Activated T-cell treated with anti-CD3 and anti-CD28 coated beads, Interleukin-2, amount 50 U/mL, for 24 hours (primary cell): Measurements from ENCODE around the gene ARPIN.

Source experiments
- DNase-seq: peaks from one replicate; pipeline ENCODE4 v3.0.0-alpha.2; 2020
- H3K27ac Mint-ChIP-seq: 2 replicates; pipeline ENCODE4 v1.8.0; 2020; ENCODE audit warnings: mild to moderate bottlenecking, mixed read lengths
- H3K27me3 Mint-ChIP-seq: 2 replicates; pipeline ENCODE4 v1.8.0; 2020; ENCODE audit warnings: mixed read lengths
- H3K36me3 Mint-ChIP-seq: 2 replicates; pipeline ENCODE4 v1.8.0; 2020; ENCODE audit warnings: low read depth, mixed read lengths
- H3K4me1 Mint-ChIP-seq: 2 replicates; pipeline ENCODE4 v1.8.0; 2020; ENCODE audit warnings: low read depth, mixed read lengths
- H3K4me3 Mint-ChIP-seq: 2 replicates; pipeline ENCODE4 v1.8.0; 2020; ENCODE audit warnings: mild to moderate bottlenecking, moderate library complexity, mixed read lengths
- H3K9me3 Mint-ChIP-seq: 2 replicates; pipeline ENCODE4 v1.8.0; 2020; ENCODE audit warnings: mixed read lengths

ARPIN gene

DNA sequence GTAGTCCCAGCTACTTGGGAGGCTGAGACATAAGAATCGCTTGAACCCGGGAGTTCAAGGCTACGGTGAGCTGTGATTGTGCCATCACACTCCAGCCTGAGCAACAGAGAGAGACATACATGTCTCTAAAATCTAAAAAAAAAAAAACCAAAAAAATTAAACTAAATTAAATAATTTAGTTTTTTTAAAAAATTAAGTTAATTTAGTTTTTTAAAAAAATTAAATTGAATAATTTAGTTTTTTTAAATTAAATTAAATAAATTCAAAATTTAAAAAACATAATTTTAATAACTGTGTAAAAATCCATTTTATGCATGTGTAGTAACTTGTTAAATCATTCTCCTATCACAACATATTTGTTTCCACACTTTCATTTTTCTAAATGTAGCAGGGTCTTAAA lies 20.1 kb upstream of the ARPIN start:
- Mint-ChIP-seq H3K27ac (no peak overlapping the region), H3K4me1 (peaks cover 22% of the 10 kb centered on the region), H3K9me3 (no peaks in the 10 kb centered on the region), H3K27me3 (peaks cover under 1% of the 10 kb centered on the region), H3K4me3 (no peak overlapping the region), H3K36me3 (no peaks in the 10 kb centered on the region)
- no peak for DNase-seq

- Mint-ChIP-seq H3K4me1 (no peaks in the 10 kb centered on the region), H3K36me3 (no peaks in the 10 kb centered on the region), H3K9me3 (no peaks in the 10 kb centered on the region), H3K4me3 (no peak overlapping the region), H3K27ac (no peak overlapping the region), H3K27me3 (no peaks in the 10 kb centered on the region)
- no peak for DNase-seq
Measured at GRCh38 chr15:89928421-89928820, 15.7 kb upstream of the ARPIN start.

GRCh38 chr15:89926158-89926557 lies 13.4 kb upstream of the ARPIN start:
- Mint-ChIP-seq H3K9me3 (no peaks in the 10 kb centered on the region), H3K36me3 (no peaks in the 10 kb centered on the region), H3K4me1 (no peaks in the 10 kb centered on the region), H3K4me3 (no peak overlapping the region), H3K27me3 (no peaks in the 10 kb centered on the region), H3K27ac (no peak overlapping the region)
- no peak for DNase-seq

DNA sequence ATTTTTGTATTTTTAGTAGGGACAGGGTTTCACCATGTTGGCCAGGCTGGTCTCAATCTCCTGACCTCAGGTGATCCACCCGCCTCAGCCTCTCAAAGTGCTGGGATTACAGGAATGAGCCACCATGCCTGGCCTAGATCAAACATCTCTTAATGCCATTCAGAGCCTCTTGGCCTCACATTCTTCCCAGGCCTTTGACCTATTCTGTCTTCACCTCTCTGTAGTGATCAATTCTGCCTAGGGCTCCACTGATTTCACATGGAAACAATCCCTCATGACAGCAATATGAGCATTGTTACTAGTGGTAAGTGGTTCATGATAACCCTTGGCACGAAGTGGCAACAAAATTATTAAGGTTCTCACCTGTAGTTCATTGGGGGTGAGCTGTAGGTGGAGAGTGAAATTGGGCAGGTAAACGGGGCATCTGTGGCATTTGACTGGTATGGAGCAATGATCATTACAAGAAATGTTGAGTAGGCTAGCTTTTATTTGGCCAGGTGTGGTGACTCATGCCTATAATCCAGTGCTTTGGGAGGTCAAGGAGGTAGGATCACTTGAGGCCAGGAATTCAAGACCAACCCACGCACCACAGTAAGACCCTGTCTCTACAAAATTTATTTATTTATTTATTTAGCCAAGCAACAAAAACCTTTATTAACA lies 4.8 kb upstream of the ARPIN start:
- H3K36me3 Mint-ChIP-seq: no peaks in the 10 kb centered on the region
- H3K9me3 Mint-ChIP-seq: no peaks in the 10 kb centered on the region
- no peak overlapping the region for H3K27ac Mint-ChIP-seq
- no peak overlapping the region for H3K4me3 Mint-ChIP-seq
- peaks cover 2% of the 10 kb centered on the region for H3K4me1 Mint-ChIP-seq
- peaks cover 14% of the 10 kb centered on the region for H3K27me3 Mint-ChIP-seq
- no peak for DNase-seq

DNA sequence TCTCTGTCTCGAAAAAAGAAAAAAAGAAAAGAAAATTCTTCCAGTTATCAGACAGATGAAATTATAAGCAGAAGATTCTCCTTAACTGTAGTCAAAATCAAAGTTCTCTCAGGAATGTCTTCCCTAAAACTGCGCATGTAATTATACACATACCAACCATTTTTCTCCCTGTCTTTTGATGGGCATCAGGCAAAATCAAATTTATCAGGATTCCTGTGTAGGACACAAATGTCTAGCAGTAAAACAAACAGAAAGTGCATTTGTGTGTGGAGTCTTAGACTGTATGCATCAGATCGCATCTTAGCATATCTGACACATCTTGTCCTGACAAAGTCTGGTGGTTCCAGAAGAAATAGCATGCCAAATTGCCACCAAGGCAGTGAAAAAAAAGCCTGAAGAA lies 3.9 kb upstream of the ARPIN start:
- no peak for DNase-seq
- Mint-ChIP-seq H3K4me3 (no peak overlapping the region), H3K36me3 (no peaks in the 10 kb centered on the region), H3K27ac (no peak overlapping the region), H3K4me1 (peaks cover 2% of the 10 kb centered on the region), H3K27me3 (peaks cover 21% of the 10 kb centered on the region), H3K9me3 (no peaks in the 10 kb centered on the region)

DNA sequence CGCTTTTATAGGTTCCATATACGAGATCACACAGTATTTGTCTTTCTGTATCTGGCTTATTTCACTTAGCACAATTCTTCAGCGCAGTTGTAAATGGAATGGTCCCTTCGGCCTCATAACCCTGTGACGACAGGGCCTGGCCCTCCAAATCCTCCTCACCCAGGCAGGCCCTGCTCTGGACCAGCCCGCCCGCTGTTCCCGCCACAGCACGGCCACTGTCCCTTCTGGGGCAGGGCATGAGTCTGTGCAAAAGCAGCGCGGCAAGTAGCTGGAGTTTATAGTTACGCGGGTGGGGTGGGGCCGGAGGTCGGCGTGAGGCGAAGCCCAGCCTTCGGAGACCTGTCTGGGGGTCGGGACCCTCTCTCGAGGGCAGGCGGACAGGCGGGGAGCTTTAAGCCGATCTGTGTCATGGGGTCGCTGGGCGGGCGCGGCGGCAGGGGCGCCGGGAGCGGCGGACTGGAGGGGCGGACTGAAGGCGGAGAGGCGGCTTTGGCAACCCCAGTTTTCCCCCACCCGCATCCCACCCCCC lies 543 bp downstream of the ARPIN start:
- H3K36me3 Mint-ChIP-seq: no peaks in the 10 kb centered on the region
- H3K27ac Mint-ChIP-seq: no peak overlapping the region
- DNase-seq: no peak
- H3K9me3 Mint-ChIP-seq: no peaks in the 10 kb centered on the region
- peaks cover 2% of the 10 kb centered on the region for H3K4me1 Mint-ChIP-seq
- peak overlapping the region; percentile 42 for H3K4me3 Mint-ChIP-seq
- H3K27me3 Mint-ChIP-seq: peaks cover 34% of the 10 kb centered on the region

DNA sequence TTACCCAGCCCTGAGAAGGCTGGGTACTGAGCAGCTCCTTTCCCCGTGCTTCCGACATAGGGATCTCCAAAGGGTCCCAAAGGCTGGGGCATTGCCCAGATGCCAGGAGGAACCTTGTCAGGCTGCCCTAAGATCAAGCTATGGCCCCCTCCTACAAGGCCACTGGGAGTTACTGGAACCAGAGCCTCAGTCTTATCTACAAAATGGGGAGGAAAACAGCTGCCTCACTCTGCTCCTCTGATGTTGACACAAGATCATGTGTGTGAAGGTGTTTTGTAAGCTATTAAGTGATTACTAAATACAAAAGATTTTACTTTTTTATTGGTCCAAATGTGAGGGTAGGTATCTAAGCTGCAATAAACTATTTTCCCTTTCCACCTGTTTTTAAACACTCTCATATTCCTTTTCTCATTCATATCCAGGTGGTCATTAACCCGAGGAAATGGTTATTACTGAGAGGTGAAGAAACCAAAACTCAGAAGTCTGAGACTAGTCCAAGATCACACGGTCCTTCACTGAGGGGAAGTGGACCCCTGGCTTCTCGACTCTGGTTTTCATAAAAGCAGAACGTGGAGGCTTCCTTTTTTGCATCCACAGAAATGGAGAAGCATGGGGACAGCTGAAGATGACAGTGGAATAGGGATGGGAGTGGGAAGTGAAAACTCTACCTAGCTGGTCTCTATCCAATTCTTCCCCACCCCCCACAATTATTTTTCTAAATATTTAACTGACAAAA lies 1.7 kb downstream of the ARPIN start:
- Mint-ChIP-seq H3K27me3 (peaks cover 34% of the 10 kb centered on the region), H3K4me1 (peaks cover 2% of the 10 kb centered on the region), H3K27ac (no peak overlapping the region), H3K36me3 (no peaks in the 10 kb centered on the region), H3K9me3 (no peaks in the 10 kb centered on the region), H3K4me3 (no peak overlapping the region)
- DNase-seq: no peak

- peaks cover 2% of the 10 kb centered on the region for H3K4me1 Mint-ChIP-seq
- no peak for DNase-seq
- no peak overlapping the region for H3K4me3 Mint-ChIP-seq
- peaks cover 31% of the 10 kb centered on the region for H3K27me3 Mint-ChIP-seq
- H3K9me3 Mint-ChIP-seq: no peaks in the 10 kb centered on the region
- no peaks in the 10 kb centered on the region for H3K36me3 Mint-ChIP-seq
- no peak overlapping the region for H3K27ac Mint-ChIP-seq
Measured at GRCh38 chr15:89909611-89910010, 3.1 kb downstream of the ARPIN start.

DNA sequence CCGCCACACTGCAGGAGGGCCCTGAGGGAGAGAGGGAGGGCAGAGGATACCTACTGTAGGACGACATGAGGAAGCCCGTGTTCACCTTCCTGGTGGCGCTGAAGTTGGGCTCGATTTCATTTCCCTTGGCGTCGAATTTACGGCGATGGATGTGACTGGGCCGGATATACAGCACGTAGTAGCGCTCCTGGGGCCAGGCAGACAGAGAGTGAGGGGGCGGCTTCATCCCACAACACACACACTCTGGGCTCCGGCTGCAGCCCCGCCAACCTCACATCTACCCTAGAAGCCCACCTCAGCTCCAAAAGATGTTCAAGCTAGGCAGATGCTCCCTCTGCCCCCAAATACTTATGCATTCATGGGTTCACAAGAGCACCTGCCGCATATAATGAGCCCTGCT lies 4.5 kb downstream of the ARPIN start:
- Mint-ChIP-seq H3K9me3 (no peaks in the 10 kb centered on the region), H3K4me3 (no peak overlapping the region), H3K4me1 (peaks cover 2% of the 10 kb centered on the region), H3K27me3 (peaks cover 24% of the 10 kb centered on the region), H3K36me3 (no peaks in the 10 kb centered on the region), H3K27ac (no peak overlapping the region)
- DNase-seq: no peak

- no peaks in the 10 kb centered on the region for H3K4me1 Mint-ChIP-seq
- H3K36me3 Mint-ChIP-seq: no peaks in the 10 kb centered on the region
- H3K9me3 Mint-ChIP-seq: no peaks in the 10 kb centered on the region
- DNase-seq: no peak
- H3K27me3 Mint-ChIP-seq: peaks cover 19% of the 10 kb centered on the region
- H3K27ac Mint-ChIP-seq: no peak overlapping the region
- no peak overlapping the region for H3K4me3 Mint-ChIP-seq
Measured at GRCh38 chr15:89907289-89907688, 5.5 kb downstream of the ARPIN start.

GRCh38 chr15:89905846-89906378 lies 6.8 kb downstream of the ARPIN start:
- DNase-seq: no peak
- Mint-ChIP-seq H3K27ac (no peak overlapping the region), H3K36me3 (no peaks in the 10 kb centered on the region), H3K4me1 (no peaks in the 10 kb centered on the region), H3K27me3 (peaks cover 5% of the 10 kb centered on the region), H3K9me3 (no peaks in the 10 kb centered on the region), H3K4me3 (no peak overlapping the region)

GRCh38 chr15:89904519-89904918 lies 8.2 kb downstream of the ARPIN start:
- H3K27me3 Mint-ChIP-seq: no peaks in the 10 kb centered on the region
- H3K4me1 Mint-ChIP-seq: no peaks in the 10 kb centered on the region
- H3K36me3 Mint-ChIP-seq: no peaks in the 10 kb centered on the region
- no peaks in the 10 kb centered on the region for H3K9me3 Mint-ChIP-seq
- no peak overlapping the region for H3K27ac Mint-ChIP-seq
- no peak overlapping the region for H3K4me3 Mint-ChIP-seq
- no peak for DNase-seq

DNA sequence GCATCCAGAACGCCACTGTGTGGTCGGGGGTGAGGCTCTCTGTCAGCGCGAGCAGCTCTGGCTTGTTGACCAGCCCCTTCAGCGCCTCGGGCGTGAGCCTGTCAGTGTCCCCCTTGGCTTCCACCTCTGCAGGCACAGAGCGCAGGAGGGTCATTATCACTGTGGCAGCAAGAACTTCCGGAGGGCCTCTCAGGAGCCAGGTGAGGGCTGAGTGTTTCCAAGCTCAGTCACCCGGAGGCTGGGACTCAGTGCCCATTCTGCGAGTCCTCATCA lies 9.0 kb downstream of the ARPIN start:
- Mint-ChIP-seq H3K4me3 (no peak overlapping the region), H3K36me3 (no peaks in the 10 kb centered on the region), H3K27ac (no peak overlapping the region), H3K9me3 (no peaks in the 10 kb centered on the region), H3K4me1 (no peaks in the 10 kb centered on the region), H3K27me3 (no peaks in the 10 kb centered on the region)
- DNase-seq: no peak

GRCh38 chr15:89903015-89903857 lies 9.5 kb downstream of the ARPIN start:
- no peak overlapping the region for H3K4me3 Mint-ChIP-seq
- peaks cover 3% of the 10 kb centered on the region for H3K4me1 Mint-ChIP-seq
- DNase-seq: no peak
- H3K36me3 Mint-ChIP-seq: no peaks in the 10 kb centered on the region
- no peaks in the 10 kb centered on the region for H3K27me3 Mint-ChIP-seq
- H3K9me3 Mint-ChIP-seq: no peaks in the 10 kb centered on the region
- no peak overlapping the region for H3K27ac Mint-ChIP-seq

DNA sequence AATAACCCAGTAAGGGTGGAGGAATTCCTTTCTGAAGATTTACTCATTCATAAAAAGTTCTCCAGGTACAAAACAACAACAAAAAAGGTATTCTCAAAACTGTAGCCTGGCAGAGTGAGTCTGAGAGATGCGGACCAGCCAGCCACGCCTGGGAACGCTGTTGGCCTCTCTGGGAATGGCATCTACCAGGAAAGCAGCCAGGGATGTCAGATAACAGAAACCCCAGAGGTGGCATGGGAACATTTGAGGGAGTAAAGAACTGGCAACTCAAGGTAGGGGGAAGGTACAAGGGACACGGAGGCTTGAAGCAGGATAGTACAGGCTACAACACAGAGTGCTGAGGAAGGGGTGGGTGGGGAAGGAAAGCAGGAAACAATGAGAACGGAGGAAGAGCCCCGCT lies 11.9 kb downstream of the ARPIN start:
- DNase-seq: no peak
- Mint-ChIP-seq H3K9me3 (no peaks in the 10 kb centered on the region), H3K27me3 (no peaks in the 10 kb centered on the region)

More for the DNA sequence above, 11.9 kb downstream of the ARPIN start:
- Mint-ChIP-seq H3K36me3 (no peaks in the 10 kb centered on the region), H3K27ac (no peak overlapping the region), H3K4me1 (peaks cover 16% of the 10 kb centered on the region), H3K4me3 (no peak overlapping the region)
